WTC11 (cell line): ENCODE results near the gene FOXA2. TPM values are rescaled to one million over a fixed set of nuclear protein-coding genes. Genes with fewer than 3 reads are reported as not detected.

ENCODE experiments used
- ATAC-seq: fragments of 200-7000 bp; cut with Tn5 transposase; 2 replicates; pipeline ENCODE4 v1.10.0; 2021; ENCODE audit warnings: mild to moderate bottlenecking, moderate library complexity
- CTCF ChIA-PET: fragments of 300-600 bp; sonication (Branson Sonifier 250); formaldehyde crosslinking; loops from one replicate; lab custom pipeline; 2021; ENCODE audit warnings: antibody characterized with exemption; lab: Charles Lee
- POLR2A ChIA-PET: fragments of 350-600 bp; sonication (Branson Sonifier 250); formaldehyde crosslinking; loops from one replicate; lab custom pipeline; 2021; ENCODE audit warnings: antibody characterized with exemption; lab: Charles Lee
- DNase-seq: peaks from one replicate; pipeline ENCODE4 v3.0.0; 2021; ENCODE audit warnings: low spot score
- H3K27ac Mint-ChIP-seq: 2 replicates; pipeline ENCODE4 v1.8.0; 2021; ENCODE audit warnings: mixed read lengths
- H3K27me3 Mint-ChIP-seq: 2 replicates; pipeline ENCODE4 v1.8.0; 2021; ENCODE audit warnings: low read depth, mild to moderate bottlenecking, moderate library complexity, mixed read lengths
- H3K36me3 Mint-ChIP-seq: 2 replicates; pipeline ENCODE4 v1.8.0; 2021; ENCODE audit warnings: mixed read lengths
- H3K4me1 Mint-ChIP-seq: 2 replicates; pipeline ENCODE4 v1.8.0; 2022; ENCODE audit warnings: mixed read lengths
- H3K4me3 Mint-ChIP-seq: 2 replicates; pipeline ENCODE4 v1.8.0; 2021; ENCODE audit warnings: mild to moderate bottlenecking, moderate library complexity, mixed read lengths
- H3K9me3 Mint-ChIP-seq: 2 replicates; pipeline ENCODE4 v1.8.0; 2021; ENCODE audit warnings: mixed read lengths
- AR ChIP-seq: fragments of 250-450 bp; sonication (Bioruptor Pico); IDR thresholded peaks from 2 replicates; pipeline ENCODE4 v1.9.0; 2021; ENCODE audit warnings: mild to moderate bottlenecking
- ARID4B ChIP-seq: sonication (generic); formaldehyde crosslinking; IDR thresholded peaks from 2 replicates; pipeline ENCODE4 v1.8.0; 2023; ENCODE audit warnings: missing genetic modification reagents, mild to moderate bottlenecking, borderline replicate concordance
- CDX4 ChIP-seq: fragments of 250-450 bp; sonication (Bioruptor Pico); IDR thresholded peaks from 2 replicates; pipeline ENCODE4 v1.9.0; 2021; ENCODE audit warnings: moderate library complexity, mild to moderate bottlenecking, inconsistent platforms, borderline replicate concordance
- CREB1 ChIP-seq: sonication (generic); formaldehyde crosslinking; IDR thresholded peaks from 2 replicates; pipeline ENCODE4 v1.8.0; 2023; ENCODE audit warnings: mild to moderate bottlenecking, missing genetic modification reagents
- E2F5 ChIP-seq: sonication (generic); formaldehyde crosslinking; IDR thresholded peaks from 2 replicates; pipeline ENCODE4 v1.8.1; 2022; ENCODE audit warnings: mild to moderate bottlenecking, moderate library complexity, missing genetic modification reagents
- ELF4 ChIP-seq: sonication (generic); formaldehyde crosslinking; IDR thresholded peaks from 2 replicates; pipeline ENCODE4 v1.8.1; 2022; ENCODE audit warnings: low read depth, mild to moderate bottlenecking, moderate library complexity, missing genetic modification reagents
- EMX1 ChIP-seq: fragments of 250-450 bp; sonication (Bioruptor Pico); IDR thresholded peaks from 2 replicates; pipeline ENCODE4 v1.8.0; 2021; ENCODE audit warnings: mild to moderate bottlenecking
- FOXP4 ChIP-seq: sonication (generic); formaldehyde crosslinking; IDR thresholded peaks from 2 replicates; pipeline ENCODE4 v1.8.0; 2022; ENCODE audit warnings: mild to moderate bottlenecking, missing genetic modification reagents
- HMGXB4 ChIP-seq: sonication (generic); formaldehyde crosslinking; IDR thresholded peaks from 2 replicates; pipeline ENCODE4 v1.8.1; 2023; ENCODE audit warnings: mild to moderate bottlenecking, moderate library complexity, missing genetic modification reagents
- MYBL2 ChIP-seq: sonication (generic); formaldehyde crosslinking; IDR thresholded peaks from 2 replicates; pipeline ENCODE4 v1.8.1; 2023; ENCODE audit warnings: mild to moderate bottlenecking, moderate library complexity, missing genetic modification reagents
- NFATC4 ChIP-seq: fragments of 250-450 bp; sonication (Bioruptor Pico); IDR thresholded peaks from 2 replicates; pipeline ENCODE4 v1.9.0; 2021; ENCODE audit warnings: mild to moderate bottlenecking
- NFE2L1 ChIP-seq: sonication (generic); formaldehyde crosslinking; IDR thresholded peaks from 2 replicates; pipeline ENCODE4 v1.8.1; 2023; ENCODE audit warnings: missing genetic modification reagents
- OVOL2 ChIP-seq: fragments of 250-450 bp; sonication (Bioruptor Pico); IDR thresholded peaks from 2 replicates; pipeline ENCODE4 v1.9.0; 2021; ENCODE audit warnings: mild to moderate bottlenecking, borderline replicate concordance
- RORB ChIP-seq: fragments of 250-450 bp; sonication (Bioruptor Pico); IDR thresholded peaks from 2 replicates; pipeline ENCODE4 v1.9.0; 2021; ENCODE audit warnings: mild to moderate bottlenecking
- SP1 ChIP-seq: sonication (generic); formaldehyde crosslinking; conservative IDR thresholded peaks from 2 replicates; pipeline ENCODE4 v1.8.1; 2022; ENCODE audit warnings: missing genetic modification reagents
- ZNF263 ChIP-seq: sonication (generic); formaldehyde crosslinking; IDR thresholded peaks from 2 replicates; pipeline ENCODE4 v1.8.1; 2022; ENCODE audit warnings: low read depth, mild to moderate bottlenecking, moderate library complexity, missing genetic modification reagents
- ZNF396 ChIP-seq: fragments of 250-450 bp; sonication (Bioruptor Pico); IDR thresholded peaks from 2 replicates; pipeline ENCODE4 v1.8.0; 2021; ENCODE audit warnings: mild to moderate bottlenecking, moderate library complexity, borderline replicate concordance
- total RNA-seq: library from RNA; stranded (reverse); gene quantifications from 3 replicates; pipeline ENCODE4 v1.2.3, GENCODE V29; 2021

FOXA2 gene
- total RNA-seq, 1 experiment from 2014 or later = 3.1 TPM

- ATAC-seq (no peak), DNase-seq (no peak)
- Mint-ChIP-seq H3K4me3 (no peak overlapping the region), H3K27ac (no peak overlapping the region), H3K9me3 (no peaks in the 10 kb centered on the region), H3K4me1 (peaks cover 12% of the 10 kb centered on the region), H3K27me3 (peaks cover 13% of the 10 kb centered on the region), H3K36me3 (no peaks in the 10 kb centered on the region)
- POLR2A ChIA-PET = interaction anchor here (0.5 kb wide), 1 partner anchor 88 kb away, joined by 3 read pairs; no protein-coding TSS in a partner anchor
- CTCF ChIA-PET = no interaction called here
- TF ChIP-seq SP1 (CRISPR knock-in tag) = no peak
Observed at GRCh38 chr20:22536141-22536828, 48.1 kb downstream of the FOXA2 start.

- TF ChIP-seq ELF4 (CRISPR knock-in tag) (no peak), ZNF263 (CRISPR knock-in tag) (no peak), NFATC4 (no peak), ARID4B (CRISPR knock-in tag) (no peak), NFE2L1 (CRISPR knock-in tag) (no peak), AR (CRISPR knock-in tag) (no peak), CDX4 (no peak), CREB1 (CRISPR knock-in tag) (no peak), ZNF396 (CRISPR knock-in tag) (no peak), RORB (no peak), MYBL2 (CRISPR knock-in tag) (no peak), EMX1 (no peak), OVOL2 (CRISPR knock-in tag) (no peak), HMGXB4 (no peak), E2F5 (CRISPR knock-in tag) (no peak), FOXP4 (no peak)
- TF ChIP-seq, all 79 proteins: peak for 0
- Mint-ChIP-seq H3K27ac (no peak overlapping the region), H3K36me3 (no peaks in the 10 kb centered on the region), H3K27me3 (peaks cover 17% of the 10 kb centered on the region), H3K9me3 (no peaks in the 10 kb centered on the region), H3K4me1 (peaks cover 20% of the 10 kb centered on the region), H3K4me3 (no peak overlapping the region)
- no peak for DNase-seq
- ChIA-PET POLR2A (interaction anchor here (0.5 kb wide), 1 partner anchor 89 kb away, joined by 3 read pairs; no protein-coding TSS in a partner anchor), CTCF (no interaction called here)
- ATAC-seq = no peak
Observed at GRCh38 chr20:22535483-22535882, 48.9 kb downstream of the FOXA2 start.
